ENCODE results near the gene ZBTB40. TPM values are rescaled to one million over a fixed set of nuclear protein-coding genes. Genes with fewer than 3 reads are reported as not detected.

Gene ZBTB40
- total RNA-seq, 1 experiment from 2014 or later = 11.5 TPM

DNA sequence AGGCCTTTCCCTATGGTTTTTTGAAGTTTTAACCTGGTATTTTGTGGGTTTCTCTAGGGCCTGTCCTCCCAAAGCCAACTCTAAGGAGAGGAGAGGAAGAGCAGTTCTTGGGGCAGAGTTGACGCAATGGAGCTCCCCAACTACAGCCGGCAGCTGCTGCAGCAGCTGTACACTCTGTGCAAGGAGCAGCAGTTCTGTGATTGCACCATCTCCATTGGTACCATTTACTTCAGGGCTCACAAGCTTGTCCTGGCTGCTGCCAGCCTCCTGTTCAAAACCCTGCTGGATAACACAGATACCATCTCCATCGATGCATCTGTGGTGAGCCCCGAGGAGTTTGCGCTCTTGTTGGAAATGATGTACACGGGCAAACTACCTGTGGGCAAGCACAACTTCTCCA, 38.2 kb downstream of the ZBTB40 start (continued):
- TF ChIP-seq, protein P1, sequence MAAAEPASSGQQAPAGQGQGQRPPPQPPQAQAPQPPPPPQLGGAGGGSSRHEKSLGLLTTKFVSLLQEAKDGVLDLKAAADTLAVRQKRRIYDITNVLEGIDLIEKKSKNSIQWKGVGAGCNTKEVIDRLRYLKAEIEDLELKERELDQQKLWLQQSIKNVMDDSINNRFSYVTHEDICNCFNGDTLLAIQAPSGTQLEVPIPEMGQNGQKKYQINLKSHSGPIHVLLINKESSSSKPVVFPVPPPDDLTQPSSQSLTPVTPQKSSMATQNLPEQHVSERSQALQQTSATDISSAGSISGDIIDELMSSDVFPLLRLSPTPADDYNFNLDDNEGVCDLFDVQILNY (CRISPR knock-in tag; IDR thresholded peaks at IDR 0.05) = no peak
- TF ChIP-seq, protein P2, sequence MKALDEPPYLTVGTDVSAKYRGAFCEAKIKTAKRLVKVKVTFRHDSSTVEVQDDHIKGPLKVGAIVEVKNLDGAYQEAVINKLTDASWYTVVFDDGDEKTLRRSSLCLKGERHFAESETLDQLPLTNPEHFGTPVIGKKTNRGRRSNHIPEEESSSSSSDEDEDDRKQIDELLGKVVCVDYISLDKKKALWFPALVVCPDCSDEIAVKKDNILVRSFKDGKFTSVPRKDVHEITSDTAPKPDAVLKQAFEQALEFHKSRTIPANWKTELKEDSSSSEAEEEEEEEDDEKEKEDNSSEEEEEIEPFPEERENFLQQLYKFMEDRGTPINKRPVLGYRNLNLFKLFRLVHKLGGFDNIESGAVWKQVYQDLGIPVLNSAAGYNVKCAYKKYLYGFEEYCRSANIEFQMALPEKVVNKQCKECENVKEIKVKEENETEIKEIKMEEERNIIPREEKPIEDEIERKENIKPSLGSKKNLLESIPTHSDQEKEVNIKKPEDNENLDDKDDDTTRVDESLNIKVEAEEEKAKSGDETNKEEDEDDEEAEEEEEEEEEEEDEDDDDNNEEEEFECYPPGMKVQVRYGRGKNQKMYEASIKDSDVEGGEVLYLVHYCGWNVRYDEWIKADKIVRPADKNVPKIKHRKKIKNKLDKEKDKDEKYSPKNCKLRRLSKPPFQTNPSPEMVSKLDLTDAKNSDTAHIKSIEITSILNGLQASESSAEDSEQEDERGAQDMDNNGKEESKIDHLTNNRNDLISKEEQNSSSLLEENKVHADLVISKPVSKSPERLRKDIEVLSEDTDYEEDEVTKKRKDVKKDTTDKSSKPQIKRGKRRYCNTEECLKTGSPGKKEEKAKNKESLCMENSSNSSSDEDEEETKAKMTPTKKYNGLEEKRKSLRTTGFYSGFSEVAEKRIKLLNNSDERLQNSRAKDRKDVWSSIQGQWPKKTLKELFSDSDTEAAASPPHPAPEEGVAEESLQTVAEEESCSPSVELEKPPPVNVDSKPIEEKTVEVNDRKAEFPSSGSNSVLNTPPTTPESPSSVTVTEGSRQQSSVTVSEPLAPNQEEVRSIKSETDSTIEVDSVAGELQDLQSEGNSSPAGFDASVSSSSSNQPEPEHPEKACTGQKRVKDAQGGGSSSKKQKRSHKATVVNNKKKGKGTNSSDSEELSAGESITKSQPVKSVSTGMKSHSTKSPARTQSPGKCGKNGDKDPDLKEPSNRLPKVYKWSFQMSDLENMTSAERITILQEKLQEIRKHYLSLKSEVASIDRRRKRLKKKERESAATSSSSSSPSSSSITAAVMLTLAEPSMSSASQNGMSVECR (CRISPR knock-in tag; IDR thresholded peaks at IDR 0.05; ENCODE audit: borderline replicate concordance) = no peak
- TF ChIP-seq IRF2 (CRISPR knock-in tag; IDR thresholded peaks at IDR 0.05; ENCODE audit: borderline replicate concordance, low read depth) (no peak), SMAD3 (CRISPR knock-in tag; IDR thresholded peaks at IDR 0.05; ENCODE audit: borderline replicate concordance) (no peak), ZNF416 (CRISPR knock-in tag; IDR thresholded peaks at IDR 0.05) (no peak)
- TF ChIP-seq, protein P3, sequence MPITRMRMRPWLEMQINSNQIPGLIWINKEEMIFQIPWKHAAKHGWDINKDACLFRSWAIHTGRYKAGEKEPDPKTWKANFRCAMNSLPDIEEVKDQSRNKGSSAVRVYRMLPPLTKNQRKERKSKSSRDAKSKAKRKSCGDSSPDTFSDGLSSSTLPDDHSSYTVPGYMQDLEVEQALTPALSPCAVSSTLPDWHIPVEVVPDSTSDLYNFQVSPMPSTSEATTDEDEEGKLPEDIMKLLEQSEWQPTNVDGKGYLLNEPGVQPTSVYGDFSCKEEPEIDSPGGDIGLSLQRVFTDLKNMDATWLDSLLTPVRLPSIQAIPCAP (CRISPR knock-in tag; IDR thresholded peaks at IDR 0.05) = no peak

DNA sequence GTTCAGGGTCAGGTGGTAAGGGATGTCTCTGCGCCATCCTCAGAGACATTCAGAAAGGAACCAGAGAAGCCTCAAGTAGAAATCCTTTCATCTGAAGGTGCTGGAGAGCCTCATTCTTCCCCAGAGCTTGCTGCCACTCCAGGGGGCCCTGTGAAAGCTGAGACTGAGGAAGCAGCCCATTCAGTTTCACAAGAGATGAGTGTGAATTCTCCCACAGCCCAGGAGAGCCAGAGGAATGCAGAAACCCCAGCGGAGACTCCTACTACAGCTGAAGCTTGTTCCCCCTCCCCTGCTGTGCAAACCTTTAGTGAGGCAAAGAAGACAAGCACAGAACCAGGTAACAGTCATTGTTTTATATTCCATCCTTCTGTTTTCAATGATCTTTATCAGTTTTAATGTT, 38.7 kb downstream of the ZBTB40 start:
- ChIA-PET CTCF (interaction anchor here (1.2 to 2.2 kb wide), 4 partner anchors 19 to 214 kb away, joined by 4 to 7 read pairs (median 6); no protein-coding TSS in a partner anchor), POLR2A (interaction anchor here (0.9 kb wide), 1 partner anchor 25 kb away, joined by 3 read pairs; no protein-coding TSS in a partner anchor)
- no peak overlapping the region; the same call in 1 of the 2 replicates for H3K4me3 Mint-ChIP-seq
- DNase-seq (ENCODE audit: low spot score) (peak; percentile 70), ATAC-seq (peak; percentile 90)
- TF ChIP-seq, protein P1 (CRISPR knock-in tag; IDR thresholded peaks at IDR 0.05) = no peak
- TF ChIP-seq, protein P4, sequence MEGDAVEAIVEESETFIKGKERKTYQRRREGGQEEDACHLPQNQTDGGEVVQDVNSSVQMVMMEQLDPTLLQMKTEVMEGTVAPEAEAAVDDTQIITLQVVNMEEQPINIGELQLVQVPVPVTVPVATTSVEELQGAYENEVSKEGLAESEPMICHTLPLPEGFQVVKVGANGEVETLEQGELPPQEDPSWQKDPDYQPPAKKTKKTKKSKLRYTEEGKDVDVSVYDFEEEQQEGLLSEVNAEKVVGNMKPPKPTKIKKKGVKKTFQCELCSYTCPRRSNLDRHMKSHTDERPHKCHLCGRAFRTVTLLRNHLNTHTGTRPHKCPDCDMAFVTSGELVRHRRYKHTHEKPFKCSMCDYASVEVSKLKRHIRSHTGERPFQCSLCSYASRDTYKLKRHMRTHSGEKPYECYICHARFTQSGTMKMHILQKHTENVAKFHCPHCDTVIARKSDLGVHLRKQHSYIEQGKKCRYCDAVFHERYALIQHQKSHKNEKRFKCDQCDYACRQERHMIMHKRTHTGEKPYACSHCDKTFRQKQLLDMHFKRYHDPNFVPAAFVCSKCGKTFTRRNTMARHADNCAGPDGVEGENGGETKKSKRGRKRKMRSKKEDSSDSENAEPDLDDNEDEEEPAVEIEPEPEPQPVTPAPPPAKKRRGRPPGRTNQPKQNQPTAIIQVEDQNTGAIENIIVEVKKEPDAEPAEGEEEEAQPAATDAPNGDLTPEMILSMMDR (IDR thresholded peaks at IDR 0.05) = no peak
- TF ChIP-seq, protein P5, sequence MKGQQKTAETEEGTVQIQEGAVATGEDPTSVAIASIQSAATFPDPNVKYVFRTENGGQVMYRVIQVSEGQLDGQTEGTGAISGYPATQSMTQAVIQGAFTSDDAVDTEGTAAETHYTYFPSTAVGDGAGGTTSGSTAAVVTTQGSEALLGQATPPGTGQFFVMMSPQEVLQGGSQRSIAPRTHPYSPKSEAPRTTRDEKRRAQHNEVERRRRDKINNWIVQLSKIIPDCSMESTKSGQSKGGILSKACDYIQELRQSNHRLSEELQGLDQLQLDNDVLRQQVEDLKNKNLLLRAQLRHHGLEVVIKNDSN (CRISPR knock-in tag; IDR thresholded peaks at IDR 0.05) = no peak
- peak; percentile 84 for TF ChIP-seq ZNF423 (CRISPR knock-in tag; IDR thresholded peaks at IDR 0.05)
- 0 out of 2 replicates have a peak, but pooled peaks cover 5% of the 10 kb centered on the region for H3K36me3 Mint-ChIP-seq
- 0 out of 2 replicates have a peak overlapping the region, but pooled peaks have one; percentile 13 for H3K27ac Mint-ChIP-seq
- no peaks in the 10 kb centered on the region for H3K27me3 Mint-ChIP-seq (ENCODE audit: low read depth)
- peaks cover 16% of the 10 kb centered on the region for H3K4me1 Mint-ChIP-seq
- no peaks in the 10 kb centered on the region for H3K9me3 Mint-ChIP-seq

DNA sequence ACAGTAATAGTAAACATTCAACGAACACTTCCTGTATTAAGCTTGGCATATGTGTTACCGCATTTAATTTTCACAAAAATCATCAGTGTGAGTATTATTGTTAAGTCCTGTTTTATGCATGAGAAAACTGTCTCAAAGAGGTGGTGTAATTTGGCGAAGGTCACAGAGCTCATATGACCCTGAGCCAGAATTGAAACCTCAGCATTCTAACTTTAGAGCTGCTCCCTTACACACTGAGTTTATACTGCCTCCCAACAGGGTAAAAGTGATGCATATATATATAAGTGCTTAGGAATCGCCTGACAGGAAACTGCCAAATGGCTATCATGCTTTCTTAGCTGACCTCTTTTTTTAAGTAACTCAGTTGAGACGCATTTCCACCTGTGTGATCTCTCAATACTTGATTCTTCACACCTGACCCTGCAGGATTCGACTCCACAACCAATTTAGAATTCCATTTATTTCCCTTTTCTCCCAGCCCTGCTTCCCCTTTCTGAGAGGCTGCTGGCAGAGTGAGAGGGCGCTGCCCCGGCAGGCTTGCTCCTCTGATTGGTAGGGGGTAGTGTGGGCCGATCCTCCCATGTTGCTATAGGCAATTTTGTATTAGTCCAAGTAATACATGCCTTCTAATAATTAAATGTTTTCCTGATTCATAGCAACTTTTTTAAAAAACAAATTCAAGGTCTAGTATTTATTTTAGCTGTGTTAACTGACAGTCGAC, 40.5 kb downstream of the ZBTB40 start:
- ChIA-PET POLR2A (no interaction called here), CTCF (interaction anchor here (0.9 to 1.8 kb wide), 6 partner anchors 7 to 150 kb away, joined by 3 to 5 read pairs (median 4); no protein-coding TSS in a partner anchor)
- Mint-ChIP-seq H3K4me3 (no peak overlapping the region), H3K27ac (no peak overlapping the region), H3K36me3 (0 out of 2 replicates have a peak, but pooled peaks cover 5% of the 10 kb centered on the region), H3K4me1 (peaks cover 14% of the 10 kb centered on the region), H3K27me3 (ENCODE audit: low read depth) (no peaks in the 10 kb centered on the region), H3K9me3 (no peaks in the 10 kb centered on the region)
- no peak for DNase-seq (ENCODE audit: low spot score)
- no peak; the same call in 1 of the 2 replicates for ATAC-seq
- TF ChIP-seq SMAD3 (CRISPR knock-in tag; IDR thresholded peaks at IDR 0.05; ENCODE audit: borderline replicate concordance) (no peak), GABPB1 (CRISPR knock-in tag; IDR thresholded peaks at IDR 0.05) (no peak)
- TF ChIP-seq, protein P6, sequence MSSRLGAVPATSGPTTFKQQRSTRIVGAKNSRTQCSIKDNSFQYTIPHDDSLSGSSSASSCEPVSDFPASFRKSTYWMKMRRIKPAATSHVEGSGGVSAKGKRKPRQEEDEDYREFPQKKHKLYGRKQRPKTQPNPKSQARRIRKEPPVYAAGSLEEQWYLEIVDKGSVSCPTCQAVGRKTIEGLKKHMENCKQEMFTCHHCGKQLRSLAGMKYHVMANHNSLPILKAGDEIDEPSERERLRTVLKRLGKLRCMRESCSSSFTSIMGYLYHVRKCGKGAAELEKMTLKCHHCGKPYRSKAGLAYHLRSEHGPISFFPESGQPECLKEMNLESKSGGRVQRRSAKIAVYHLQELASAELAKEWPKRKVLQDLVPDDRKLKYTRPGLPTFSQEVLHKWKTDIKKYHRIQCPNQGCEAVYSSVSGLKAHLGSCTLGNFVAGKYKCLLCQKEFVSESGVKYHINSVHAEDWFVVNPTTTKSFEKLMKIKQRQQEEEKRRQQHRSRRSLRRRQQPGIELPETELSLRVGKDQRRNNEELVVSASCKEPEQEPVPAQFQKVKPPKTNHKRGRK (CRISPR knock-in tag; IDR thresholded peaks at IDR 0.05; ENCODE audit: borderline replicate concordance) = no peak
- TF ChIP-seq, protein P7, sequence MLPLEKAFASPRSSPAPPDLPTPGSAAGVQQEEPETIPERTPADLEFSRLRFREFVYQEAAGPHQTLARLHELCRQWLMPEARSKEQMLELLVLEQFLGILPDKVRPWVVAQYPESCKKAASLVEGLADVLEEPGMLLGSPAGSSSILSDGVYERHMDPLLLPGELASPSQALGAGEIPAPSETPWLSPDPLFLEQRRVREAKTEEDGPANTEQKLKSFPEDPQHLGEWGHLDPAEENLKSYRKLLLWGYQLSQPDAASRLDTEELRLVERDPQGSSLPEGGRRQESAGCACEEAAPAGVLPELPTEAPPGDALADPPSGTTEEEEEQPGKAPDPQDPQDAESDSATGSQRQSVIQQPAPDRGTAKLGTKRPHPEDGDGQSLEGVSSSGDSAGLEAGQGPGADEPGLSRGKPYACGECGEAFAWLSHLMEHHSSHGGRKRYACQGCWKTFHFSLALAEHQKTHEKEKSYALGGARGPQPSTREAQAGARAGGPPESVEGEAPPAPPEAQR (CRISPR knock-in tag; IDR thresholded peaks at IDR 0.05) = no peak
- TF ChIP-seq, protein P8, sequence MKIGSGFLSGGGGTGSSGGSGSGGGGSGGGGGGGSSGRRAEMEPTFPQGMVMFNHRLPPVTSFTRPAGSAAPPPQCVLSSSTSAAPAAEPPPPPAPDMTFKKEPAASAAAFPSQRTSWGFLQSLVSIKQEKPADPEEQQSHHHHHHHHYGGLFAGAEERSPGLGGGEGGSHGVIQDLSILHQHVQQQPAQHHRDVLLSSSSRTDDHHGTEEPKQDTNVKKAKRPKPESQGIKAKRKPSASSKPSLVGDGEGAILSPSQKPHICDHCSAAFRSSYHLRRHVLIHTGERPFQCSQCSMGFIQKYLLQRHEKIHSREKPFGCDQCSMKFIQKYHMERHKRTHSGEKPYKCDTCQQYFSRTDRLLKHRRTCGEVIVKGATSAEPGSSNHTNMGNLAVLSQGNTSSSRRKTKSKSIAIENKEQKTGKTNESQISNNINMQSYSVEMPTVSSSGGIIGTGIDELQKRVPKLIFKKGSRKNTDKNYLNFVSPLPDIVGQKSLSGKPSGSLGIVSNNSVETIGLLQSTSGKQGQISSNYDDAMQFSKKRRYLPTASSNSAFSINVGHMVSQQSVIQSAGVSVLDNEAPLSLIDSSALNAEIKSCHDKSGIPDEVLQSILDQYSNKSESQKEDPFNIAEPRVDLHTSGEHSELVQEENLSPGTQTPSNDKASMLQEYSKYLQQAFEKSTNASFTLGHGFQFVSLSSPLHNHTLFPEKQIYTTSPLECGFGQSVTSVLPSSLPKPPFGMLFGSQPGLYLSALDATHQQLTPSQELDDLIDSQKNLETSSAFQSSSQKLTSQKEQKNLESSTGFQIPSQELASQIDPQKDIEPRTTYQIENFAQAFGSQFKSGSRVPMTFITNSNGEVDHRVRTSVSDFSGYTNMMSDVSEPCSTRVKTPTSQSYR (CRISPR knock-in tag; IDR thresholded peaks at IDR 0.05) = no peak
